Activated CD4-positive, alpha-beta memory T cell treated with anti-CD3 and anti-CD28 coated beads, Interleukin-2, amount 10 ng/mL, durations not matched to agents 7 days and 5 days (primary cell): ENCODE data around the gene LAMC1. TPM values are rescaled to one million over a fixed set of nuclear protein-coding genes. Genes with fewer than 3 reads are reported as not detected.

ENCODE experiments used
- CTCF ChIA-PET: fragments of 350-600 bp; sonication (Branson Sonifier 250); formaldehyde crosslinking; loops from one replicate; lab custom pipeline; 2021; ENCODE audit warnings: antibody characterized with exemption, inconsistent platforms; lab: Charles Lee
- POLR2A ChIA-PET: fragments of 350-600 bp; sonication (Branson Sonifier 250); formaldehyde crosslinking; loops from one replicate; lab custom pipeline; 2021; ENCODE audit warnings: antibody characterized with exemption; lab: Charles Lee
- DNase-seq: peaks from one replicate; pipeline ENCODE4 v3.0.0-alpha.2; 2020
- H3K27ac Mint-ChIP-seq: one replicate; pipeline ENCODE4 v1.8.0; 2021; ENCODE audit warnings: mild to moderate bottlenecking, mixed read lengths
- H3K27me3 Mint-ChIP-seq: one replicate; pipeline ENCODE4 v1.8.0; 2021; ENCODE audit warnings: mixed read lengths
- H3K36me3 Mint-ChIP-seq: one replicate; pipeline ENCODE4 v1.8.0; 2021; ENCODE audit warnings: low read depth, mixed read lengths
- H3K4me1 Mint-ChIP-seq: one replicate; pipeline ENCODE4 v1.8.0; 2021; ENCODE audit warnings: mixed read lengths
- H3K4me3 Mint-ChIP-seq: one replicate; pipeline ENCODE4 v1.8.0; 2021; ENCODE audit warnings: mild to moderate bottlenecking, mixed read lengths
- H3K9me3 Mint-ChIP-seq: one replicate; pipeline ENCODE4 v1.8.0; 2021; ENCODE audit warnings: mixed read lengths
- total RNA-seq, 2 experiments: library from RNA; stranded (reverse); gene quantifications; one replicate each; pipeline ENCODE4 v1.2.3, GENCODE V29; 2021

Gene LAMC1
- total RNA-seq, 2 experiments from 2014 or later, result 0.53 TPM; not detected in 1

DNA sequence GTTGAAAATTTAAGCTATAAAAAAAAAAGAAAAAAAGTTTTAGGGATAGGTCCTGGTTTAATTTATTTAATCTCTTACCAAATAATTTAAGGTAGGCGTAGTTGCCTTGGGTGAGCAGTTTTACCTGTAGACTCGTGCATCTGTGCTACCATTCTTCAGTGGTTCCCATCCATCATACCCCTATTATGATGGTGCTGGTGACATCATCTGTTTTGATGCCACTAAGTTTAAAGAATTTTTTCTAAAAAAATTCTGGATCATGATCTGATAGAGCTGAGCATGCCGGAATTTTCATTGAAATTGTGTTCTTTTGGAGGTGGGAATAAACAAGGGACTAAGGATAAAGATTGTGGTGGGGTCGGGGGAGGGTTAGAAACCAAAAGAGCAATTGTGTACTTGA lies 15.7 kb downstream of the LAMC1 start:
- no peak overlapping the region for H3K27ac Mint-ChIP-seq
- no peak for DNase-seq
- H3K4me1 Mint-ChIP-seq, result peaks cover 1% of the 10 kb centered on the region
- no peaks in the 10 kb centered on the region for H3K36me3 Mint-ChIP-seq
- H3K27me3 Mint-ChIP-seq, result peaks cover 66% of the 10 kb centered on the region
- H3K9me3 Mint-ChIP-seq, result no peaks in the 10 kb centered on the region
- ChIA-PET POLR2A (no interaction called here), CTCF (interaction anchor here (1.2 kb wide), 1 partner anchor 9 kb away, joined by 3 read pairs; no protein-coding TSS in a partner anchor)
- H3K4me3 Mint-ChIP-seq, result no peak overlapping the region

DNA sequence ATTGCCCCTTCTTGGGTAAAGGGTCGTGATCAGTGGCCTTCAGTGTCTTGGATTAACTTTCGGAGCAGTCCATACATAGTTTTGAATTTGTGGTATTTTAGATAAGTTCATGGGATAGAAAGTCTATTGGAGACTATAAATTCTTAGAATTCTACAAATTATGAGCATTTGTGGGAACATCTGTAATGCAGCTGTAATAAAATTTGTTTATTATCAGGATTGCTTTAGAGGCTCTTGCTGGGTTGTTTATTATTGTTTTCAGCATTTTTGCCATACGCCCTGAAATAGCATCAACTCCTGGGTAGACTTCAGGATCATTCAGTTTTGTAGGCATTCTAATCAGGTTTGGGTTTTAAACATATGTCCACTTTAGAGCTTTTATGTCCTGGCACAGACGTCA lies 16.1 kb downstream of the LAMC1 start:
- ChIA-PET CTCF (interaction anchor here (1.2 kb wide), 1 partner anchor 9 kb away, joined by 3 read pairs; no protein-coding TSS in a partner anchor), POLR2A (no interaction called here)
- Mint-ChIP-seq H3K27me3 (peaks cover 67% of the 10 kb centered on the region), H3K9me3 (no peaks in the 10 kb centered on the region), H3K27ac (no peak overlapping the region), H3K4me3 (no peak overlapping the region), H3K4me1 (no peaks in the 10 kb centered on the region), H3K36me3 (no peaks in the 10 kb centered on the region)
- no peak for DNase-seq

DNA sequence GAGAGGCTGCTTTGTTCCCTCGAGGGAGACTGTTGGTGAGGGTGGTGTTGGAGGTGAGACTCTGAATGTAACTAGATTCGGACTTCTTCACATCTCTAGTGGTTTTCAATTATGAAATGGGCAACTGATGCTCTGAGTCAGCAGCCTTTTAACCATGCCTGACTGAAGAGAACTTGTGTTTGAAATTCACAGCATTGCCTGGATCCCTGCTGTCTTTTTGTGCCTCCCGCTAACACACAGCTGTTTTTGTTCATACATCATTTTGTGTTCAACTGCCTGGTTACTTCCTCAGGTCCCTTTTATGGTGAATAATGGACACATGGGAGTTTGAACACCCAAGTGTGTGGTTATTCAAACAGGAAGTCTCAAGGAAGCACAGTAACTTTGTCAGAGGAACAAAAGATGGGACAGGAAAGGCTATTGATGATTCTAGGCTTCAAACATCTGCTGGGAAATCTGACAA lies 16.8 kb downstream of the LAMC1 start:
- no peak overlapping the region for H3K4me3 Mint-ChIP-seq
- H3K4me1 Mint-ChIP-seq, result no peaks in the 10 kb centered on the region

GRCh38 chr1:183040547-183040971 lies 17.3 kb downstream of the LAMC1 start:
- Mint-ChIP-seq H3K4me1 (no peaks in the 10 kb centered on the region), H3K27me3 (peaks cover 67% of the 10 kb centered on the region), H3K9me3 (no peaks in the 10 kb centered on the region), H3K27ac (no peak overlapping the region), H3K36me3 (no peaks in the 10 kb centered on the region), H3K4me3 (no peak overlapping the region)
- ChIA-PET POLR2A (no interaction called here), CTCF (no interaction called here)
- DNase-seq, result no peak

More for the DNA sequence above, 16.8 kb downstream of the LAMC1 start:
- ChIA-PET CTCF (no interaction called here), POLR2A (no interaction called here)
- no peaks in the 10 kb centered on the region for H3K36me3 Mint-ChIP-seq
- DNase-seq, result no peak
- H3K27me3 Mint-ChIP-seq, result peaks cover 69% of the 10 kb centered on the region
- H3K9me3 Mint-ChIP-seq, result no peaks in the 10 kb centered on the region
- H3K27ac Mint-ChIP-seq, result no peak overlapping the region

- ChIA-PET POLR2A (no interaction called here), CTCF (no interaction called here)
- Mint-ChIP-seq H3K9me3 (no peaks in the 10 kb centered on the region), H3K4me1 (no peaks in the 10 kb centered on the region), H3K27me3 (peaks cover 69% of the 10 kb centered on the region), H3K27ac (no peak overlapping the region), H3K36me3 (no peaks in the 10 kb centered on the region), H3K4me3 (no peak overlapping the region)
- DNase-seq, result no peak
These were observed 20.0 kb downstream of the LAMC1 start for GRCh38 chr1:183043254-183043653.

- no peak overlapping the region for H3K4me3 Mint-ChIP-seq
- H3K27ac Mint-ChIP-seq, result no peak overlapping the region
- peaks cover 68% of the 10 kb centered on the region for H3K27me3 Mint-ChIP-seq
- ChIA-PET CTCF (no interaction called here), POLR2A (no interaction called here)
- peaks cover 2% of the 10 kb centered on the region for H3K4me1 Mint-ChIP-seq
- H3K9me3 Mint-ChIP-seq, result no peaks in the 10 kb centered on the region
- no peaks in the 10 kb centered on the region for H3K36me3 Mint-ChIP-seq
- no peak for DNase-seq
These were observed 20.9 kb downstream of the LAMC1 start for GRCh38 chr1:183043872-183044854.

DNA sequence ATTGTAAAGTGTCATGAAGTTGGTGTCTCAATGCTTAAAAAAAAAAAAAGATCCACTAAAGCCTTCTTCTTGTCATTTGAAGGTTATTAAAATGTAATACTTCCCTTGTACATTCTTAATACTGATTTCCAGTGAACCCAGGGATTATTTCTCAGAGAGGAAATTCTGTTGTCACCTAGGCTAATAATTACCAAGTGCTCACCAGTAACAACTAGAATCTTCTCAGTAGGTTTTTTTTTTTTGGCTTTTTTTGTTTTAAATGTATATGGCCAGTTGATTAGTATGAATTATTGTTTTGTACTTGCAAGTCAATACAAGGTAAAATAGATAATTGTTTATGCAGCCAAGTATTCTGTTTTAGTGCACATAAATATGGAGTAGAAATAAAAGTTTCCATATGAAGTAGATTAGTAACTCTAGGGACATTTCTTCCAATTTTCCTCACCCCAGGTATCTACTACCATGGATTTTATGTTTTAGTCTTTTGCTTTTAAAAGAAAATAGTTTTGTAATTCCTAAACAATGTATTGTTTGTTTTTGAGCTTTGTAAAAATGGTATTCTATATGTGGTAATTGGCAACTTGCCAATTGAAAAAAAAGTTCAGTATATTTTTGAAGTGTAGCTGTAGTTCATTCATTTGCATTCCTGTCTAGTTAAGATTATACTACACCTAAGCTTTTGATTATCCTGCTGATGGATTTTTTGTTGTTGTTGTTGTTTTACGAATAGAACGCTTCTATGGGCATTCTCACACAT lies 21.9 kb downstream of the LAMC1 start:
- Mint-ChIP-seq H3K27ac (no peak overlapping the region), H3K4me1 (peaks cover 2% of the 10 kb centered on the region), H3K9me3 (no peaks in the 10 kb centered on the region), H3K36me3 (no peaks in the 10 kb centered on the region), H3K27me3 (peaks cover 60% of the 10 kb centered on the region), H3K4me3 (no peak overlapping the region)
- POLR2A ChIA-PET, result no interaction called here
- DNase-seq, result no peak
- CTCF ChIA-PET, result no interaction called here

DNA sequence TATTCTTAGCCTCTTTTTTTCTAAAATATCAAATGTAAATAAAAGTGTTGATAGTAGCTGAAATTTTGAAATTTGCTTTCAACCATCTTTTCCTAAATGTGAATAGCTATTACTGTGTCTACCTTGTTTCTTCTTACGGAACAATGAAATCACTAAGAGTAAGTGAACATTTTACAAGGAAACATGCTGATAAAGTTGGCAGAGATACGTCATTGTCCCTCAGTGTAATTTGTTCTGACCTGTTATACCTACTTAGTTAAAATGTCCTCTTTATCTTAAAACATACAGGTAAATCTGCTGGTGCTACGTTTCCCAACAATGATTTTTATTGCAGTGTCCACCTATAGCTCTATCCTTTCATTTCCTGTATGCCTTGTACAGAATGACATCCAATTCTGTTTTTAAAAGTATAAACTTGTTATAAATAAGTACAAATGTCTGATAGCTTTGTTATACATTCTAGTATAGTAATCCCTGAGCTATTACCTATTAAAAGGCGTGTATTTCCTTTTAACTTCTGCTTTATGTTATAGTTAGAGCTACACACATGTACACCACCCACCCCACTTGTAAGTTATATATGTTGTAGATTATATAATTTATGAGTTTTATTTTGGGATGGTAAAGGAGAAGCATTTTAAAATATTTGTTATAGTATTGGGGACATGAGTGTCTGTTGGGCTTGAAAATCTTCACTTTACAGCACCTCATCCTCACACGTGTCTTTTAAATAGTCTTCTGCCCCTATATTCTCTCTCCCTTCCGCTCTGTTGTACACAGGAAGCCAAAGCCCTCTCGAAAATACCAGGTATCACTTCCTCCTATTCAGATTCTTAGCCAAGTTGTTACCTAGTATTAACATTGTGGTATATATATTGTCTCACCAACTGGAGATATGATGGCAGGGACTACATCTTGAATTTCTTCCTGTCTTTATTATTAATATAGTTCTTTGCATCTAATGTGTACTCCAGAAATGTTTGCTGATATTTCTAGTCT lies 25.2 kb downstream of the LAMC1 start:
- peaks cover 2% of the 10 kb centered on the region for H3K4me1 Mint-ChIP-seq
- CTCF ChIA-PET, result interaction anchor here (0.6 kb wide), 1 partner anchor 193 kb away, joined by 3 read pairs; no protein-coding TSS in a partner anchor

GRCh38 chr1:183051546-183051945 lies 28.3 kb downstream of the LAMC1 start:
- Mint-ChIP-seq H3K4me3 (no peak overlapping the region), H3K36me3 (no peaks in the 10 kb centered on the region), H3K27ac (no peak overlapping the region), H3K9me3 (no peaks in the 10 kb centered on the region), H3K4me1 (peaks cover 2% of the 10 kb centered on the region), H3K27me3 (peaks cover 19% of the 10 kb centered on the region)
- CTCF ChIA-PET, result no interaction called here
- no peak for DNase-seq
- POLR2A ChIA-PET, result no interaction called here

More for the DNA sequence above, 25.2 kb downstream of the LAMC1 start:
- no peaks in the 10 kb centered on the region for H3K36me3 Mint-ChIP-seq
- H3K27ac Mint-ChIP-seq, result no peak overlapping the region
- peaks cover 40% of the 10 kb centered on the region for H3K27me3 Mint-ChIP-seq
- no peaks in the 10 kb centered on the region for H3K9me3 Mint-ChIP-seq
- POLR2A ChIA-PET, result no interaction called here
- no peak for DNase-seq
- H3K4me3 Mint-ChIP-seq, result no peak overlapping the region

DNA sequence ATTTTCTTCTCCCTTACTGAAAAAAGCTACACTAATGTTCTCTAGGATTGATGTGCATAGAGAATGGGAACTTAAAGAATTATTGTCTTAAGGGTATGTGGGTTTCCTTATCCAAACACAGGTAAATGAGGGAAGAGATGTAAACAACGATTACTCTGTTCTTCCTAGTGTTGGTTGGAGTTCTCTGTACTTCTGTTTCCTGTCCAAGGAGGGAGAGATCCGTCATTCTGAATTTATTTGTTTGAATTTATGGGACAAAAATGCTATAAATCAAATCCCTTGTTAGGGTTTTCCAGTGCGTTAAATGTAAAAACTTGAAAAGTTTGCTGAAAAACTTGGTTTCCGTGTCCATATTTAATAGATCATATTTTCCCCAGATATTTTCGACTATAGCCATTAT lies 29.6 kb downstream of the LAMC1 start:
- Mint-ChIP-seq H3K27me3 (peaks cover 14% of the 10 kb centered on the region), H3K27ac (no peak overlapping the region), H3K4me1 (peaks cover 2% of the 10 kb centered on the region), H3K4me3 (no peak overlapping the region), H3K36me3 (no peaks in the 10 kb centered on the region), H3K9me3 (no peaks in the 10 kb centered on the region)
- no peak for DNase-seq
- ChIA-PET POLR2A (no interaction called here), CTCF (no interaction called here)

GRCh38 chr1:183058851-183059502 lies 35.8 kb downstream of the LAMC1 start:
- POLR2A ChIA-PET, result no interaction called here
- DNase-seq, result no peak
- CTCF ChIA-PET, result no interaction called here
- no peak overlapping the region for H3K4me3 Mint-ChIP-seq
- H3K27ac Mint-ChIP-seq, result no peak overlapping the region
- no peaks in the 10 kb centered on the region for H3K9me3 Mint-ChIP-seq
- H3K4me1 Mint-ChIP-seq, result no peaks in the 10 kb centered on the region
- H3K36me3 Mint-ChIP-seq, result no peaks in the 10 kb centered on the region
- H3K27me3 Mint-ChIP-seq, result peaks cover 5% of the 10 kb centered on the region

DNA sequence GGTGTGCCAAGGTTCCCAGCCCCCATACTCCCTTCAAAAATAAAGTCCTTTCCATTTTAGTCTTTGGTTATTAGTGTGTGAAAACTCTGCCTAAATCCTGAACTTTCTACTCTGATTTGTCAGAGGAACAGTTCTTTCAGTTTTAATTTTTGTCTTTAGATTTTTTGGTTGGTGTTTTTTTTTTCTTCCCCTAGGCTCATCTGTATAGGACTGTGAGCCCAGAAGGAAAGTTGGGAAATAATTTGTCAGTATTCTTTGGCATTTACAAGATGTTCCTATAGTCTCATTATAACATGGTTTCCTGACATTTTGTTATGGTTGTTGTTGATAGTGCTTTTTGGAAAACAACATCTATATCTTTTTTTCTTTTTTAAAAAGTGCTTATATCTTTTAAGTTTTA lies 38.0 kb downstream of the LAMC1 start:
- CTCF ChIA-PET, result no interaction called here
- no peaks in the 10 kb centered on the region for H3K9me3 Mint-ChIP-seq
- peaks cover 6% of the 10 kb centered on the region for H3K27me3 Mint-ChIP-seq
- DNase-seq, result no peak
- no peaks in the 10 kb centered on the region for H3K4me1 Mint-ChIP-seq
- no peak overlapping the region for H3K4me3 Mint-ChIP-seq
- POLR2A ChIA-PET, result no interaction called here
- no peaks in the 10 kb centered on the region for H3K36me3 Mint-ChIP-seq
- no peak overlapping the region for H3K27ac Mint-ChIP-seq
